ENCODE data around the gene PCDHA8. TPM values are rescaled to one million over a fixed set of nuclear protein-coding genes. Genes with fewer than 3 reads are reported as not detected.
"Not testable (repeated sequence)": the region's sequence is repeated elsewhere in the genome, so short reads cannot be mapped to it uniquely, and the experiment has no call there.

Gene PCDHA8
- total and polyA plus RNA-seq, 3 donors from 2014 or later = 0.24 to 1.9 (median 1.2) TPM

DNA sequence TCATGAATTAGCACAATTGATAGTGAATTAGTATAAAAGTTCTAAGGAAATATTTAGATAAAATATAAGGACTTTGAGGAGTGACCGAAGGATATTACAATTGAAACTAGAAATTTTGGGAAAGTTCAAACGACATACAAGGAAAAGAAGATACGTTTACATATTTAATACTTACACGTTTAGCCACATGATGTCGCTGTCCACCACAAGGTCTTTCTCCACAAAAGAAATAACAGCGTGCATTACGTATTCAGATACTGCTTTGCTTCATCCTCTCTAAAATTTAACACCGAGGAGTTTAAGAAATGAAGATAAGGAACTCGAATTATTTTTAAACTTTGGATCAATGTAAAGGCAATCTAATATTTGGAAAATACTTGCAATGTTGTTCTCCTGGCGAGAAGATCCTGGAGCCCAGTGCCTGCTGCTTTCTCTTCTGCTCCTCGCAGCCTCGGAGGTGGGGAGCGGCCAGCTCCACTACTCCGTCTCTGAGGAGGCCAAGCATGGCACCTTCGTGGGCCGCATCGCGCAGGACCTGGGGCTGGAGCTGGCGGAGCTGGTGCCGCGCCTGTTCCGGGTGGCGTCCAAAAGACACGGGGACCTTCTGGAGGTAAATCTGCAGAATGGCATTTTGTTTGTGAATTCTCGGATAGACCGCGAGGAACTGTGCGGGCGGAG is 40.0 kb upstream of the PCDHA8 start, which contains the start of gene PCDHA3:
TSS of gene PCDHA3 (plus strand) at position 242 of the 678 bp plus-strand sequence.
- no peaks in the 10 kb centered on the region for H3K4me1 ChIP-seq
- no peak for TF ChIP-seq POLR2A (IDR thresholded peaks at IDR 0.05)
- peak in 2 of 3 experiments; percentile 27 to 32 for TF ChIP-seq CTCF (IDR thresholded peaks at IDR 0.05)
- intact Hi-C loops (cut with DNase I; ENCODE audit: low total_unique reads) = no loop called here
- peak; percentile 48 for DNase-seq
- no peaks in the 10 kb centered on the region for H3K27me3 ChIP-seq
- peak within 1 kb of the TSS; percentile 18 to 47 for H3K4me3 ChIP-seq
- no peaks in the 10 kb centered on the region for H3K9me3 ChIP-seq
- 11 to 14% methylated on average over 24 to 29 of the region's 29 CpGs for WGBS, 2 donors
- no peaks in the 10 kb centered on the region for H3K36me3 ChIP-seq (ENCODE audit: low read depth, missing control alignments)
- H3K27ac ChIP-seq = no peak within 1 kb of the TSS

GRCh38 chr5:140801494-140801841 is 39.5 kb upstream of the PCDHA8 start:
- peak in 2 of 3 experiments; percentile 23 to 28 for TF ChIP-seq CTCF (IDR thresholded peaks at IDR 0.05)
- no peak for TF ChIP-seq POLR2A (IDR thresholded peaks at IDR 0.05)
- Histone ChIP-seq H3K36me3 (ENCODE audit: low read depth, missing control alignments) (no peaks in the 10 kb centered on the region), H3K9me3 (no peaks in the 10 kb centered on the region), H3K4me1 (no peaks in the 10 kb centered on the region), H3K27me3 (no peaks in the 10 kb centered on the region), H3K27ac (no peak overlapping the region), H3K4me3 (peak overlapping the region; percentile 18 to 47)
- peak; percentile 48 for DNase-seq
- 8 to 18% methylated on average over 16 of the region's 16 CpGs for WGBS, 2 donors
- intact Hi-C loops (cut with DNase I; ENCODE audit: low total_unique reads) = no loop called here

DNA sequence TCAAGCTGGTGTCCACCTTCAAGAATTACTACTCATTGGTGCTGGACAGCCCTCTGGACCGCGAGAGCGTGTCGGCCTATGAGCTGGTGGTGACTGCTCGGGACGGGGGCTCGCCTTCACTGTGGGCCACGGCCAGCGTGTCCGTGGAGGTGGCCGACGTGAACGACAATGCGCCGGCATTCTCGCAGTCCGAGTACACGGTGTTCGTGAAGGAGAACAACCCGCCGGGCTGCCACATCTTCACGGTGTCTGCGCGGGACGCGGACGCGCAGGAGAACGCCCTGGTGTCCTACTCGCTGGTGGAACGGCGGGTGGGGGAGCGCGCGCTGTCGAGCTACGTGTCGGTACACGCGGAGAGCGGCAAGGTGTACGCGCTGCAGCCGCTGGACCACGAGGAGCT is 38.6 kb upstream of the PCDHA8 start:
- H3K9me3 ChIP-seq; H3K4me1 ChIP-seq; intact Hi-C loops (cut with DNase I; ENCODE audit: low total_unique reads); H3K27ac ChIP-seq; H3K36me3 ChIP-seq (ENCODE audit: low read depth, missing control alignments); DNase-seq; H3K4me3 ChIP-seq; H3K27me3 ChIP-seq: not testable (repeated sequence)
- WGBS, 2 donors = 28 to 36% methylated on average over 25 to 45 of the region's 45 CpGs

GRCh38 chr5:140802781-140803271 is 38.2 kb upstream of the PCDHA8 start:
- no peaks in the 10 kb centered on the region for H3K9me3 ChIP-seq
- H3K27me3 ChIP-seq = no peaks in the 10 kb centered on the region
- no peaks in the 10 kb centered on the region for H3K36me3 ChIP-seq (ENCODE audit: low read depth, missing control alignments)
- no peak for TF ChIP-seq CTCF (IDR thresholded peaks at IDR 0.05)
- no peak for TF ChIP-seq POLR2A (IDR thresholded peaks at IDR 0.05)
- H3K27ac ChIP-seq = no peak overlapping the region
- no peak for DNase-seq
- no peak overlapping the region for H3K4me3 ChIP-seq
- intact Hi-C loops (cut with DNase I; ENCODE audit: low total_unique reads) = no loop called here
- 26% methylated on average over 52 of the region's 53 CpGs; no CpG with 5 or more reads in 1 of the 2 donors for WGBS, 2 donors
- H3K4me1 ChIP-seq = no peaks in the 10 kb centered on the region

DNA sequence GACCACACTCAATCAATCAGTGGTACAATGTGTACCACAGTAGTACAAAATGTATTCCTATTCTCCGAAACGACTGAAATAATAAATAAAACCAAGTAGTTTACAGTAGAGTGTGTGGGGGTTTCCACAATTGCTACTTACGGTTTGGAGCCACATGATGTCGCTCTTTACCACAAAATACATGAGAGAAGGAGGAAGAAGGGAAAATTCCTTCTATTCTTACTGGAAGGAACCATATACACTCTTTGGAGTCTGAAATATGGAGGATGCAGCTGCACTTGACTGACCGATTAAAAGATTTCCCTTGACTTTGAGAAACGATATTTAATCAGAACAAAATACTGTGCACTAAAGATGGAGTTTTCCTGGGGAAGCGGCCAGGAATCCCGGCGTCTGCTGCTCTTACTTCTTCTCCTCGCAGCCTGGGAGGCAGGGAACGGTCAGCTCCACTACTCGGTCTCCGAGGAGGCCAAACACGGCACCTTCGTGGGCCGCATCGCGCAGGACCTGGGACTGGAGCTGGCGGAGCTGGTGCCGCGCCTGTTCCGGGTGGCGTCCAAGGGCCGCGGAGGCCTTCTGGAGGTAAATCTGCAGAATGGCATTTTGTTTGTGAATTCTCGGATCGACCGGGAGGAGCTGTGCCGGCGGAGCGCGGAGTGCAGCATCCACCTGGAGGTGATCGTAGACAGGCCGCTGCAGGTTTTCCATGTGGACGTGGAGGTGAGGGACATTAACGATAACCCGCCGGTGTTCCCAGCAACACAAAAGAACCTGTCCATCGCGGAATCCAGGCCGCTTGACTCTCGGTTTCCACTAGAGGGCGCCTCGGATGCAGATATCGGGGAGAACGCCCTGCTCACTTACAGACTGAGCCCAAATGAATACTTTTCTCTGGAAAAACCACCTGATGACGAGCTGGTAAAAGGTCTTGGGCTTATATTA is 33.9 kb upstream of the PCDHA8 start, which contains the start of gene PCDHA4:
TSS of gene PCDHA4 (plus strand) at position 235 of the 942 bp plus-strand sequence.
- intact Hi-C loops (cut with DNase I; ENCODE audit: low total_unique reads) = no loop called here
- Histone ChIP-seq H3K4me3 (peak within 1 kb of the TSS; percentile 47 to 61), H3K27ac (peak within 1 kb of the TSS in 1 of 2 donors; percentile 59), H3K36me3 (ENCODE audit: low read depth, missing control alignments) (no peaks in the 10 kb centered on the region), H3K4me1 (no peaks in the 10 kb centered on the region), H3K9me3 (no peaks in the 10 kb centered on the region), H3K27me3 (no peaks in the 10 kb centered on the region)
- WGBS, 2 donors = 13 to 21% methylated on average over 13 to 43 of the region's 47 CpGs
- TF ChIP-seq CTCF (IDR thresholded peaks at IDR 0.05) (peak; percentile 26 to 46 (median 30)), POLR2A (IDR thresholded peaks at IDR 0.05) (no peak)
- DNase-seq = peak; percentile 87

GRCh38 chr5:140808241-140808888 is 32.6 kb upstream of the PCDHA8 start:
- DNase-seq; H3K4me1 ChIP-seq; H3K27me3 ChIP-seq; H3K36me3 ChIP-seq (ENCODE audit: low read depth, missing control alignments); H3K27ac ChIP-seq; H3K9me3 ChIP-seq; H3K4me3 ChIP-seq; intact Hi-C loops (cut with DNase I; ENCODE audit: low total_unique reads): not testable (repeated sequence)
- 44 to 58% methylated on average over 53 to 62 of the region's 62 CpGs for WGBS, 2 donors

Measured in testis (tissue), 3 donors.